H1 (cell line): Measurements from ENCODE around the gene LCN12. TPM values are rescaled to one million over a fixed set of nuclear protein-coding genes. Genes with fewer than 3 reads are reported as not detected.

Experiments used
- CTCF ChIA-PET: fragments of 300-600 bp; sonication (Branson Sonifier 250); formaldehyde crosslinking; loops from one replicate; lab custom pipeline; 2021; ENCODE audit not compliant: partially characterized antibody; lab: Charles Lee
- POLR2A ChIA-PET: fragments of 300-600 bp; sonication (Branson Sonifier 250); formaldehyde crosslinking; loops from one replicate; lab custom pipeline; 2021; ENCODE audit warnings: inconsistent platforms; ENCODE audit not compliant: partially characterized antibody; lab: Charles Lee
- DNase-seq, 2 experiments: peaks; one replicate each; pipeline versions ENCODE4 v3.0.0 to v3.0.0-alpha.2; 2010 to 2022; ENCODE audit warnings: low spot score in 2 of 2, low read depth in 1 of 2, mixed read lengths in 1 of 2
- FAIRE-seq: peaks from 2 replicates; lab custom pipeline; 2011; peaks lifted over from hg19 to GRCh38; lab: Jason Lieb, UNC
- H2AFZ ChIP-seq: 2 replicates; pipeline ENCODE4 v1.8.1; 2012; ENCODE audit warnings: low read length, inconsistent platforms
- H2AK5ac ChIP-seq: 2 replicates; pipeline ENCODE4 v1.6.1; 2013; ENCODE audit warnings: low read depth, low read length
- H2BK120ac ChIP-seq: replicated peaks from 2 replicates; pipeline ENCODE3; 2013; ENCODE audit warnings: low read depth, low read length, inconsistent platforms
- H2BK12ac ChIP-seq: 2 replicates; pipeline ENCODE4 v1.6.1; 2013; ENCODE audit warnings: low read depth, low read length
- H2BK15ac ChIP-seq: 2 replicates; pipeline ENCODE4 v1.6.1; 2013; ENCODE audit warnings: low read length
- H2BK20ac ChIP-seq: 2 replicates; pipeline ENCODE4 v1.6.1; 2013; ENCODE audit warnings: low read length
- H2BK5ac ChIP-seq: 2 replicates; pipeline ENCODE4 v1.6.1; 2013; ENCODE audit warnings: low read depth, low read length
- H3K14ac ChIP-seq: 2 replicates; pipeline ENCODE4 v1.6.1; 2013; ENCODE audit warnings: inconsistent platforms; ENCODE audit not compliant: insufficient read length
- H3K18ac ChIP-seq: 2 replicates; pipeline ENCODE4 v1.6.1; 2013; ENCODE audit warnings: low read length; ENCODE audit errors: extremely low read depth
- H3K23ac ChIP-seq: 2 replicates; pipeline ENCODE4 v1.6.1; 2013; ENCODE audit warnings: inconsistent platforms; ENCODE audit not compliant: insufficient read length
- H3K23me2 ChIP-seq: 2 replicates; pipeline ENCODE4 v1.6.1; 2013; ENCODE audit warnings: low read depth, low read length
- H3K27ac ChIP-seq: 2 replicates; pipeline ENCODE4 v1.6.1; 2011; ENCODE audit warnings: low read depth, low read length, inconsistent platforms
- H3K27me3 ChIP-seq, 4 experiments: replicated peaks in 1 of 4; 1 replicate in 1 of 4; 2 replicates in 3 of 4; pipeline versions ENCODE4 v1.6.1 to v1.8.1; 2011 to 2013; ENCODE audit warnings: low read length in 3 of 4, mild to moderate bottlenecking in 3 of 4, inconsistent platforms in 2 of 4, mixed read lengths in 2 of 4, moderate library complexity in 1 of 4; ENCODE audit not compliant: control insufficient read depth in 3 of 4, insufficient read depth in 3 of 4; ENCODE audit errors: extremely low read depth in 1 of 4
- H3K36me3 ChIP-seq, 4 experiments: 2 replicates each; pipeline versions ENCODE4 v1.6.1 to v1.8.1; 2011 to 2013; ENCODE audit warnings: mild to moderate bottlenecking in 4 of 4, low read length in 3 of 4, moderate library complexity in 2 of 4, control low read depth in 1 of 4, inconsistent platforms in 1 of 4; ENCODE audit not compliant: insufficient read depth in 4 of 4, control insufficient read depth in 2 of 4
- H3K4ac ChIP-seq: replicated peaks from 2 replicates; pipeline ENCODE3; 2013; ENCODE audit warnings: low read length, low read depth, mixed read lengths, inconsistent platforms; ENCODE audit not compliant: insufficient read length
- H3K4me1 ChIP-seq, 4 experiments: replicated peaks in 1 of 4; 1 replicate in 1 of 4; 2 replicates in 3 of 4; pipeline versions ENCODE4 v1.6.1 to v1.8.1; 2011 to 2013; ENCODE audit warnings: low read length in 3 of 4, inconsistent platforms in 2 of 4, mixed read lengths in 1 of 4; ENCODE audit not compliant: insufficient read depth in 4 of 4, control insufficient read depth in 3 of 4
- H3K4me2 ChIP-seq, 2 experiments: 2 replicates each; pipeline versions ENCODE4 v1.6.1 to v1.8.1; 2011 to 2013; ENCODE audit warnings: low read depth in 2 of 2, low read length in 2 of 2, control low read depth in 1 of 2, inconsistent platforms in 1 of 2, mild to moderate bottlenecking in 1 of 2; ENCODE audit not compliant: insufficient read depth in 1 of 2
- H3K4me3 ChIP-seq, 4 experiments: fragments of 200-600, 300-600 bp in 1 of 4; sonication (generic), shearing (Covaris generic), sonication (Bioruptor Twin) in 1 of 4; 2 replicates each; pipeline versions ENCODE4 v1.5.1 to v1.8.1; 2011 to 2016; ENCODE audit warnings: low read length in 4 of 4, low read depth in 3 of 4, control low read depth in 2 of 4, inconsistent platforms in 2 of 4, mild to moderate bottlenecking in 2 of 4, mixed read lengths in 1 of 4, moderate library complexity in 1 of 4; ENCODE audit not compliant: insufficient read depth in 2 of 4; ENCODE audit errors: extremely low read depth in 1 of 4
- H3K56ac ChIP-seq: replicated peaks from 2 replicates; pipeline ENCODE3; 2013; ENCODE audit warnings: low read depth, mild to moderate bottlenecking, mixed read lengths, low read length, inconsistent platforms; ENCODE audit not compliant: insufficient read length
- H3K79me1 ChIP-seq: 2 replicates; pipeline ENCODE4 v1.6.1; 2013; ENCODE audit warnings: low read depth, low read length, control low read depth
- H3K79me2 ChIP-seq, 2 experiments: 2 replicates each; pipeline versions ENCODE4 v1.6.1 to v1.8.1; 2012 to 2013; ENCODE audit warnings: low read length in 2 of 2, mild to moderate bottlenecking in 2 of 2, inconsistent platforms in 1 of 2; ENCODE audit not compliant: insufficient read depth in 2 of 2, control insufficient read depth in 1 of 2
- H3K9ac ChIP-seq, 4 experiments: replicated peaks in 1 of 4; 1 replicate in 1 of 4; 2 replicates in 3 of 4; pipeline versions ENCODE4 v1.6.1 to v1.8.1; 2011 to 2013; ENCODE audit warnings: low read depth in 3 of 4, low read length in 3 of 4, control low read depth in 2 of 4, mild to moderate bottlenecking in 2 of 4, moderate library complexity in 2 of 4, inconsistent platforms in 1 of 4; ENCODE audit errors: extremely low read depth in 1 of 4
- H3K9me3 ChIP-seq, 2 experiments: 2 replicates each; pipeline versions ENCODE4 v1.6.1 to v1.8.1; 2012 to 2013; ENCODE audit warnings: mild to moderate bottlenecking in 2 of 2, moderate library complexity in 2 of 2, control low read depth in 1 of 2, inconsistent platforms in 1 of 2, low read depth in 1 of 2, low read length in 1 of 2, mixed read lengths in 1 of 2; ENCODE audit not compliant: insufficient read depth in 2 of 2
- H4K20me1 ChIP-seq, 2 experiments: replicated peaks in 1 of 2; 2 replicates each; pipeline versions ENCODE3 to v1.8.1; 2011 to 2013; ENCODE audit warnings: inconsistent platforms in 2 of 2, low read length in 2 of 2, mild to moderate bottlenecking in 1 of 2; ENCODE audit not compliant: insufficient read depth in 2 of 2, control insufficient read depth in 1 of 2
- H4K5ac ChIP-seq: 2 replicates; pipeline ENCODE4 v1.6.1; 2013; ENCODE audit warnings: low read length, low read depth, mixed read lengths, inconsistent platforms; ENCODE audit not compliant: insufficient read length
- H4K8ac ChIP-seq: 2 replicates; pipeline ENCODE4 v1.8.0; 2013; ENCODE audit warnings: mild to moderate bottlenecking, moderate library complexity, low read length, inconsistent platforms; ENCODE audit not compliant: insufficient read depth; ENCODE audit errors: extremely low read depth
- H4K91ac ChIP-seq: replicated peaks from 2 replicates; pipeline ENCODE3; 2013; ENCODE audit warnings: low read length, mixed read lengths, inconsistent platforms; ENCODE audit not compliant: insufficient read length
- BACH1 ChIP-seq: IDR thresholded peaks from 2 replicates; pipeline ENCODE4 v1.6.1; 2012; ENCODE audit warnings: low read length, improper control_type of control experiment
- SP1 ChIP-seq: IDR thresholded peaks from 2 replicates; pipeline ENCODE4 v1.6.1; 2011; ENCODE audit warnings: low read depth, low read length
- TAF1 ChIP-seq: IDR thresholded peaks from 2 replicates; pipeline ENCODE4 v1.6.1; 2011; ENCODE audit warnings: mild to moderate bottlenecking, low read depth, low read length
- WGBS, 2 experiments: shearing (Covaris generic) in 1 of 2; methylation state at CpG; one replicate each; pipeline versions ENCODE4 v1.1.6 to v1.1.7; 2013 to 2015; ENCODE audit warnings: low lambda C conversion rate in 2 of 2, mixed read lengths in 2 of 2, inconsistent platforms in 1 of 2, low coverage in 1 of 2, missing lambda C conversion rate in 1 of 2; ENCODE audit not compliant: insufficient replicate concordance in 2 of 2, insufficient coverage in 1 of 2, insufficient read length in 1 of 2; ENCODE audit errors: extremely low coverage in 1 of 2, missing lambda C conversion rate in 1 of 2; 5-methylcytosine and 5-hydroxymethylcytosine counted together
- polyA plus RNA-seq, 7 experiments: library from polyadenylated mRNA; depleted of rRNA in 3 of 7; stranded (reverse) in 5 of 7; unstranded in 2 of 7; fragments of >200 nt in 5 of 7; fragments of 200-250 nt in 2 of 7; gene quantifications; 1 replicate in 5 of 7; 2 replicates in 1 of 7; 4 replicates in 1 of 7; pipeline versions ENCODE4 v1.2.1 to v1.2.3, GENCODE V29; 2011 to 2013; ENCODE audit warnings: missing spikeins in 2 of 7, mixed read lengths in 2 of 7
- total RNA-seq: library from RNA; stranded (reverse); fragmentation: NEBNext Ultra II Directional; extraction: Animal tissue kit (Norgen Biotek cat#: 25700); gene quantifications from 2 replicates; pipeline ENCODE4 v1.2.1, GENCODE V29; 2021

LCN12 gene
- total and polyA plus RNA-seq, 2 of the 8 experiments (the other 6 are each of a cell fraction or from before 2014, with no cell fraction given), result 1.1 to 1.7 TPM

- Histone ChIP-seq H2BK15ac (no peak overlapping the region), H2BK5ac (no peak overlapping the region), H2BK12ac (no peak overlapping the region), H3K36me3 (no peaks in the 10 kb centered on the region), H3K4me2 (no peak overlapping the region), H3K4ac (no peak overlapping the region), H3K14ac (no peak overlapping the region), H3K4me1 (peaks cover 0 to 6% (median 4%) of the 10 kb centered on the region in 4 experiments; a peak in 6 of 7 replicates), H3K9ac (no peak overlapping the region), H2BK20ac (no peak overlapping the region), H3K23ac (no peak overlapping the region), H2BK120ac (no peak overlapping the region), H3K4me3 (no peak overlapping the region), H4K91ac (no peak overlapping the region), H3K79me1 (no peaks in the 10 kb centered on the region), H2AFZ (no peak overlapping the region), H3K18ac (no peak overlapping the region), H3K9me3 (peaks cover 0 to 10% of the 10 kb centered on the region in 2 experiments; a peak in 1 of 4 replicates), H2AK5ac (no peak overlapping the region), H4K8ac (no peak overlapping the region), H4K20me1 (no peaks in the 10 kb centered on the region), H3K23me2 (peaks cover 2% of the 10 kb centered on the region; the same call in 1 of the 2 replicates), H3K27ac (no peak overlapping the region), H3K27me3 (no peaks in the 10 kb centered on the region; a peak in 1 of 7 replicates), H3K79me2 (no peaks in the 10 kb centered on the region), H4K5ac (no peak overlapping the region), H3K56ac (no peak overlapping the region)
- DNase-seq (no peak), FAIRE-seq (no peak)
- WGBS, 2 experiments, result 87% methylated on average over 15 of the region's 20 CpGs; no CpG with 5 or more reads in 1 of the 2 experiments
- POLR2A ChIA-PET, result no interaction called here
- CTCF ChIA-PET, result interaction anchor here (0.6 to 3.5 kb wide), 10 partner anchors 19 to 214 kb away, joined by 3 to 21 read pairs (median 6); partner anchors contain the start of gene DPP7
- no peak for TF ChIP-seq BACH1
- TF ChIP-seq TAF1, result no peak
- TF ChIP-seq SP1, result no peak
Observed at GRCh38 chr9:137001857-137002645, 50.0 kb downstream of the LCN12 start.
